GM23338 (cell line): ENCODE measurements around the gene PRDX3.

Experiments
- EZH2 ChIP-seq: fragments of 200-600 bp; sonication (generic); IDR thresholded peaks from one replicate; pipeline ENCODE4 v1.8.0; 2017; ENCODE audit warnings: antibody characterized with exemption, mild to moderate bottlenecking, low read depth; ENCODE audit not compliant: unreplicated experiment
- EZH2phosphoT487 ChIP-seq: fragments of 200-600 bp; sonication (generic); IDR thresholded peaks from one replicate; pipeline ENCODE4 v1.8.1; 2018; ENCODE audit warnings: antibody characterized with exemption; ENCODE audit not compliant: unreplicated experiment
- JUNB ChIP-seq: IDR thresholded peaks from one replicate; pipeline ENCODE4 v1.6.1; 2016; ENCODE audit warnings: antibody characterized with exemption; ENCODE audit not compliant: unreplicated experiment
- POLR2AphosphoS5 ChIP-seq: IDR thresholded peaks from 2 replicates; pipeline ENCODE4 v1.6.1; 2016; ENCODE audit warnings: antibody characterized with exemption, low read depth
- TF ChIP-seq, protein P1 (sequence below), 2 experiments: fragments of 200-600 bp in 1 of 2; sonication (generic) in 1 of 2; conservative IDR thresholded peaks; 2 replicates each; pipeline versions ENCODE4 v1.5.1 to v1.6.1; 2016 to 2017; ENCODE audit warnings: antibody characterized with exemption in 2 of 2, low read depth in 2 of 2, mild to moderate bottlenecking in 2 of 2, moderate library complexity in 1 of 2
- TF ChIP-seq, protein P2 (sequence below): IDR thresholded peaks from one replicate; pipeline ENCODE4 v1.6.1; 2018; ENCODE audit warnings: antibody characterized with exemption; ENCODE audit not compliant: unreplicated experiment

DNA sequence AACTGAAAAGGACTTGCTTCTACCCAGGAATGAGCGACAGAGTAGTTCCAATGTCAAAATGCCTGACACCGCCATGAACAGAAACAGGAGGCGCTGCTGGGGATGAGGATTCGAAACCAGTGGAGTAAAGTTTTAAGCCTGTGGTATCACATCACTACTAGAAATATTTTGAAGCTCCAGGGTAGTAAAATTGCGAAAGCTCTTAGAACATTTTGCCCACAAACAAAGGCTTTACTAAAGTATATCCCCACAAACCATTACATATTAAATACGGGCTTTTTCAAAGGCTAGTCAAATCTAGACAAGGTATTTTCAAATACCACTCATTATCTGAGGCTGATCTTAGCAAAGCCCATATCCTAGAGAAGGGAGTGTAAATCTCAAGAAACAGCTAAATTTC is 2.4 kb downstream of the PRDX3 start:
- TF ChIP-seq, protein P1, sequence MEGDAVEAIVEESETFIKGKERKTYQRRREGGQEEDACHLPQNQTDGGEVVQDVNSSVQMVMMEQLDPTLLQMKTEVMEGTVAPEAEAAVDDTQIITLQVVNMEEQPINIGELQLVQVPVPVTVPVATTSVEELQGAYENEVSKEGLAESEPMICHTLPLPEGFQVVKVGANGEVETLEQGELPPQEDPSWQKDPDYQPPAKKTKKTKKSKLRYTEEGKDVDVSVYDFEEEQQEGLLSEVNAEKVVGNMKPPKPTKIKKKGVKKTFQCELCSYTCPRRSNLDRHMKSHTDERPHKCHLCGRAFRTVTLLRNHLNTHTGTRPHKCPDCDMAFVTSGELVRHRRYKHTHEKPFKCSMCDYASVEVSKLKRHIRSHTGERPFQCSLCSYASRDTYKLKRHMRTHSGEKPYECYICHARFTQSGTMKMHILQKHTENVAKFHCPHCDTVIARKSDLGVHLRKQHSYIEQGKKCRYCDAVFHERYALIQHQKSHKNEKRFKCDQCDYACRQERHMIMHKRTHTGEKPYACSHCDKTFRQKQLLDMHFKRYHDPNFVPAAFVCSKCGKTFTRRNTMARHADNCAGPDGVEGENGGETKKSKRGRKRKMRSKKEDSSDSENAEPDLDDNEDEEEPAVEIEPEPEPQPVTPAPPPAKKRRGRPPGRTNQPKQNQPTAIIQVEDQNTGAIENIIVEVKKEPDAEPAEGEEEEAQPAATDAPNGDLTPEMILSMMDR (conservative IDR thresholded peaks at IDR 0.05; ENCODE audit: low read depth in 2 of 2) = no peak
- TF ChIP-seq EZH2 (no peak), JUNB (no peak), POLR2AphosphoS5 (no peak), EZH2phosphoT487 (no peak)
- TF ChIP-seq, protein P2, sequence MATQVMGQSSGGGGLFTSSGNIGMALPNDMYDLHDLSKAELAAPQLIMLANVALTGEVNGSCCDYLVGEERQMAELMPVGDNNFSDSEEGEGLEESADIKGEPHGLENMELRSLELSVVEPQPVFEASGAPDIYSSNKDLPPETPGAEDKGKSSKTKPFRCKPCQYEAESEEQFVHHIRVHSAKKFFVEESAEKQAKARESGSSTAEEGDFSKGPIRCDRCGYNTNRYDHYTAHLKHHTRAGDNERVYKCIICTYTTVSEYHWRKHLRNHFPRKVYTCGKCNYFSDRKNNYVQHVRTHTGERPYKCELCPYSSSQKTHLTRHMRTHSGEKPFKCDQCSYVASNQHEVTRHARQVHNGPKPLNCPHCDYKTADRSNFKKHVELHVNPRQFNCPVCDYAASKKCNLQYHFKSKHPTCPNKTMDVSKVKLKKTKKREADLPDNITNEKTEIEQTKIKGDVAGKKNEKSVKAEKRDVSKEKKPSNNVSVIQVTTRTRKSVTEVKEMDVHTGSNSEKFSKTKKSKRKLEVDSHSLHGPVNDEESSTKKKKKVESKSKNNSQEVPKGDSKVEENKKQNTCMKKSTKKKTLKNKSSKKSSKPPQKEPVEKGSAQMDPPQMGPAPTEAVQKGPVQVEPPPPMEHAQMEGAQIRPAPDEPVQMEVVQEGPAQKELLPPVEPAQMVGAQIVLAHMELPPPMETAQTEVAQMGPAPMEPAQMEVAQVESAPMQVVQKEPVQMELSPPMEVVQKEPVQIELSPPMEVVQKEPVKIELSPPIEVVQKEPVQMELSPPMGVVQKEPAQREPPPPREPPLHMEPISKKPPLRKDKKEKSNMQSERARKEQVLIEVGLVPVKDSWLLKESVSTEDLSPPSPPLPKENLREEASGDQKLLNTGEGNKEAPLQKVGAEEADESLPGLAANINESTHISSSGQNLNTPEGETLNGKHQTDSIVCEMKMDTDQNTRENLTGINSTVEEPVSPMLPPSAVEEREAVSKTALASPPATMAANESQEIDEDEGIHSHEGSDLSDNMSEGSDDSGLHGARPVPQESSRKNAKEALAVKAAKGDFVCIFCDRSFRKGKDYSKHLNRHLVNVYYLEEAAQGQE = no peak
